ENCODE data around the gene TICAM2. TPM values are rescaled to one million over a fixed set of nuclear protein-coding genes. Genes with fewer than 3 reads are reported as not detected.

TICAM2 gene
- total and polyA plus RNA-seq, 8 donors: 1.4 to 9.9 (median 2.4) TPM; not detected in 3

GRCh38 chr5:115544043-115544435 lies 58.2 kb downstream of the TICAM2 start:
- H3K27me3 ChIP-seq: no peaks in the 10 kb centered on the region
- H3K36me3 ChIP-seq: peaks cover 0 to 10% (median 1%) of the 10 kb centered on the region in 4 donors
- TF ChIP-seq POLR2A (IDR thresholded peaks at IDR 0.05) (no peak), EP300 (IDR thresholded peaks at IDR 0.05) (no peak), CTCF (IDR thresholded peaks at IDR 0.05) (no peak), POLR2AphosphoS5 (IDR thresholded peaks at IDR 0.05) (no peak)
- peak overlapping the region; percentile 99 to 100 (median 99) for H3K27ac ChIP-seq
- DNase-seq: peak in 1 of 2 donors; percentile 55
- H3K4me3 ChIP-seq: peak overlapping the region; percentile 61 to 95 (median 74)
- H3K9me3 ChIP-seq: peaks cover 0 to 7% (median 6%) of the 10 kb centered on the region in 4 donors
- intact Hi-C loops (cut with DNase I; ENCODE audit: low total_unique reads): no loop called here
- WGBS, 5 donors: 0 to 1% (median 1%) methylated on average over 17 to 20 of the region's 20 CpGs
- H3K4me1 ChIP-seq: peaks cover 15 to 42% (median 36%) of the 10 kb centered on the region in 4 donors

- Histone ChIP-seq H3K27ac (peak overlapping the region; percentile 99 to 100 (median 99)), H3K4me1 (peaks cover 20 to 47% (median 39%) of the 10 kb centered on the region in 4 donors), H3K36me3 (peaks cover 0 to 14% (median 4%) of the 10 kb centered on the region in 4 donors), H3K4me3 (peak overlapping the region; percentile 61 to 95 (median 74)), H3K27me3 (no peaks in the 10 kb centered on the region), H3K9me3 (peaks cover 0 to 7% (median 6%) of the 10 kb centered on the region in 4 donors)
- peak in 1 of 2 donors; percentile 81 for DNase-seq
- WGBS, 5 donors: 2 to 13% (median 5%) methylated on average over 15 of the region's 15 CpGs
- TF ChIP-seq POLR2AphosphoS5 (IDR thresholded peaks at IDR 0.05) (peak; percentile 10 to 72 (median 10)), EP300 (IDR thresholded peaks at IDR 0.05) (no peak)
- intact Hi-C loops (cut with DNase I; ENCODE audit: low total_unique reads): no loop called here
These were observed 58.8 kb downstream of the TICAM2 start for GRCh38 chr5:115543365-115544042.

GRCh38 chr5:115542651-115543364 lies 59.5 kb downstream of the TICAM2 start:
- peak overlapping the region; percentile 61 to 95 (median 74) for H3K4me3 ChIP-seq
- H3K4me1 ChIP-seq: peaks cover 27 to 54% (median 43%) of the 10 kb centered on the region in 4 donors
- H3K9me3 ChIP-seq: peaks cover 0 to 7% (median 6%) of the 10 kb centered on the region in 4 donors
- H3K27me3 ChIP-seq: no peaks in the 10 kb centered on the region
- DNase-seq: peak in 1 of 2 donors; percentile 29
- TF ChIP-seq CTCF (IDR thresholded peaks at IDR 0.05) (no peak), POLR2AphosphoS5 (IDR thresholded peaks at IDR 0.05) (no peak)
- 21 to 37% (median 25%) methylated on average over 10 of the region's 10 CpGs for WGBS, 5 donors
- H3K36me3 ChIP-seq: peaks cover 0 to 18% (median 5%) of the 10 kb centered on the region in 4 donors
- H3K27ac ChIP-seq: peak overlapping the region; percentile 63 to 99 (median 99)
- intact Hi-C loops (cut with DNase I; ENCODE audit: low total_unique reads): no loop called here

GRCh38 chr5:115542086-115542485 lies 60.2 kb downstream of the TICAM2 start:
- Histone ChIP-seq H3K4me3 (peak overlapping the region; percentile 61 to 95 (median 74)), H3K27me3 (no peaks in the 10 kb centered on the region), H3K36me3 (peaks cover 0 to 18% (median 5%) of the 10 kb centered on the region in 4 donors), H3K4me1 (peaks cover 32 to 61% (median 46%) of the 10 kb centered on the region in 4 donors), H3K9me3 (peaks cover 0 to 7% (median 6%) of the 10 kb centered on the region in 4 donors), H3K27ac (peak overlapping the region in 4 of 5 donors; percentile 99)
- TF ChIP-seq EP300 (IDR thresholded peaks at IDR 0.05): no peak
- no peak for TF ChIP-seq POLR2A (IDR thresholded peaks at IDR 0.05)
- no peak for TF ChIP-seq POLR2AphosphoS5 (IDR thresholded peaks at IDR 0.05)
- no peak for TF ChIP-seq CTCF (IDR thresholded peaks at IDR 0.05)
- peak in 1 of 2 donors; percentile 51 for DNase-seq
- intact Hi-C loops (cut with DNase I; ENCODE audit: low total_unique reads): no loop called here
- 4 to 12% (median 11%) methylated on average over 2 of the region's 2 CpGs for WGBS, 5 donors

Measured in stomach (tissue), 9 donors.